Lower lobe of right lung (tissue), 2 donors: ENCODE results near the gene SMIM30. TPM values are rescaled to one million over a fixed set of nuclear protein-coding genes. Genes with fewer than 3 reads are reported as not detected.

ENCODE experiments used
- ATAC-seq, 2 donors: fragments of 200-7000 bp; cut with Tn5 transposase; one replicate each; pipeline ENCODE4 v1.9.1; 2020 to 2022; ENCODE audit warnings: mild to moderate bottlenecking in 2 of 2, moderate library complexity in 2 of 2
- DNase-seq: peaks from one replicate; pipeline ENCODE4 v3.0.0-alpha.2; 2020
- H3K27ac ChIP-seq: fragments of 200-600 bp; one replicate; pipeline ENCODE4 v1.8.0; 2022
- H3K27me3 ChIP-seq: fragments of 200-600 bp; one replicate; pipeline ENCODE4 v1.8.0; 2022; ENCODE audit warnings: low read depth
- H3K36me3 ChIP-seq: fragments of 200-600 bp; one replicate; pipeline ENCODE4 v1.8.0; 2022; ENCODE audit warnings: mild to moderate bottlenecking
- H3K4me1 ChIP-seq: fragments of 200-600 bp; one replicate; pipeline ENCODE4 v1.8.0; 2022
- H3K4me3 ChIP-seq: fragments of 200-600 bp; one replicate; pipeline ENCODE4 v1.8.0; 2022; ENCODE audit warnings: mild to moderate bottlenecking
- H3K9me3 ChIP-seq: fragments of 200-600 bp; one replicate; pipeline ENCODE4 v1.8.0; 2022
- intact Hi-C: fragments of 100-400 bp; cut with DNase I; formaldehyde crosslinking; loops from one replicate; pipeline ENCODE4 v1.11.0; 2022
- total RNA-seq: library from RNA; stranded (reverse); fragmentation: NEBNext Ultra II Directional; extraction: Animal tissue kit (Norgen Biotek cat#: 25700); gene quantifications from one replicate; pipeline ENCODE4 v1.2.1, GENCODE V29; 2021
- TF ChIP-seq, protein P1 (sequence below): fragments of 200-600 bp; IDR thresholded peaks from one replicate; pipeline ENCODE4 v1.8.0; 2022; ENCODE audit warnings: antibody characterized with exemption, mild to moderate bottlenecking
- donor health status: DM: no; HTN: yes; CAD: no; lungs with severe emphysema.

Gene SMIM30
- total RNA-seq, 1 donor from 2014 or later = 55.6 TPM

DNA sequence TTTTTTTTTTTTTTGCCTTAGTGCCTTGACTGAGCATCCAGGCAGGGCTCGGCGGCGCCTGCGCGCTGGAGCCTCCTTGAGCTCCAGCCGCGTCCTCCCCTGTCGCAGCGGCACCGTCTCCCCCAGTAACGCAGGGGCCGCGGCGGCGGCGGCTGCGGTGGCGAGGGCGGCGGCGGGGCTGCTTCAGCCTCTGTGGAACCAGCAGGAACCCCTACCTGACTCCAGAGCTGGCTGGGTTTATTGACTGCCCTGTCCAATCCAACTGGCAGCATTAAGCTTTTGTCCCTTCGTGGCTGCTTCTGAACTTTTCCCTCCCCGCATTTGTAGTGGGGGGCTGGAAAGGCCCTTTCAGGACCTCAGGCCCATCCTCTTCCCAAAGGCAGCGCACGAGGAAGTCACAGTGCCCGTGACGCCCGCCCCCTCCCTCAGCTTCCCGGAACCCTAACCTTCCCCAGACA lies 31.9 kb downstream of the SMIM30 start, which contains the start of gene GPR85:
Gene GPR85, minus strand, starts transcription at position 397 of the 458 bp plus-strand sequence. CDS start 2,106 bp downstream, outside the sequence.
- TF ChIP-seq, protein P1, sequence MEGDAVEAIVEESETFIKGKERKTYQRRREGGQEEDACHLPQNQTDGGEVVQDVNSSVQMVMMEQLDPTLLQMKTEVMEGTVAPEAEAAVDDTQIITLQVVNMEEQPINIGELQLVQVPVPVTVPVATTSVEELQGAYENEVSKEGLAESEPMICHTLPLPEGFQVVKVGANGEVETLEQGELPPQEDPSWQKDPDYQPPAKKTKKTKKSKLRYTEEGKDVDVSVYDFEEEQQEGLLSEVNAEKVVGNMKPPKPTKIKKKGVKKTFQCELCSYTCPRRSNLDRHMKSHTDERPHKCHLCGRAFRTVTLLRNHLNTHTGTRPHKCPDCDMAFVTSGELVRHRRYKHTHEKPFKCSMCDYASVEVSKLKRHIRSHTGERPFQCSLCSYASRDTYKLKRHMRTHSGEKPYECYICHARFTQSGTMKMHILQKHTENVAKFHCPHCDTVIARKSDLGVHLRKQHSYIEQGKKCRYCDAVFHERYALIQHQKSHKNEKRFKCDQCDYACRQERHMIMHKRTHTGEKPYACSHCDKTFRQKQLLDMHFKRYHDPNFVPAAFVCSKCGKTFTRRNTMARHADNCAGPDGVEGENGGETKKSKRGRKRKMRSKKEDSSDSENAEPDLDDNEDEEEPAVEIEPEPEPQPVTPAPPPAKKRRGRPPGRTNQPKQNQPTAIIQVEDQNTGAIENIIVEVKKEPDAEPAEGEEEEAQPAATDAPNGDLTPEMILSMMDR = no peak
- intact Hi-C loops = no loop called here
- DNase-seq (peak; percentile 68), ATAC-seq (peak; percentile 91 to 93)
- H3K27me3 ChIP-seq = peaks cover 9% of the 10 kb centered on the region
- no peaks in the 10 kb centered on the region for H3K9me3 ChIP-seq
- H3K4me1 ChIP-seq = no peaks in the 10 kb centered on the region
- H3K27ac ChIP-seq = peak within 1 kb of the TSS; percentile 36
- no peaks in the 10 kb centered on the region for H3K36me3 ChIP-seq
- H3K4me3 ChIP-seq = peak within 1 kb of the TSS; percentile 55

DNA sequence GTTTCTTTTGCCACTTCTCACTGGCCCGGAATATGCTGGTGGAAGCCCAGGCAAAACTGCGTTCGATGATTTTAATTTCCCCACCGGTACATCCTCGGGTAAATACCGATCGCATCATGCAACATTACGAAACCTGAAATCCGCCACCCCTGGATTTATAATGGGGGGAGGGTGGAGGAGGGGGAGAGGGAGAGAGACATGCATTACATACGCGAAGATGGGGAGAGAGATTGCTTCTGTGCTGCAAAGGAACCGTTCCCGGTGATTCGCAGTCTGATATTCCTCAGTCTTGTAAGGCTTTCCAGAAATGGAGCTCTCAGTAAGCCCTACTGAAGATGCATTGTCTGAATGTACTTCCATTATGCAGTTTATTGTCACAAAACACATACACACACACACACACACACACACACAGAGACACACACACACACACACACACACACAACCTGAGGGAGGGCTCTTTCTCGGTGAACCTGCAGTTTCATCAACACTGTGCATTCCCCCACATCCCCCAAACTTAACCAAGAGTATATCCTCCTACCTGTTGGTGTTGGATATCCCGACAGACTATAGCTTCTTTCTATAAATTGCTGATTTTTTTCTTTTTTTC lies 32.5 kb downstream of the SMIM30 start:
- TF ChIP-seq, protein P1 = no peak
- no peak for DNase-seq
- intact Hi-C loops = no loop called here
- Histone ChIP-seq H3K4me1 (no peaks in the 10 kb centered on the region), H3K27me3 (peaks cover 9% of the 10 kb centered on the region), H3K27ac (no peak overlapping the region), H3K4me3 (peak overlapping the region; percentile 55), H3K9me3 (no peaks in the 10 kb centered on the region), H3K36me3 (no peaks in the 10 kb centered on the region)
- peak; percentile 20 to 46 for ATAC-seq

DNA sequence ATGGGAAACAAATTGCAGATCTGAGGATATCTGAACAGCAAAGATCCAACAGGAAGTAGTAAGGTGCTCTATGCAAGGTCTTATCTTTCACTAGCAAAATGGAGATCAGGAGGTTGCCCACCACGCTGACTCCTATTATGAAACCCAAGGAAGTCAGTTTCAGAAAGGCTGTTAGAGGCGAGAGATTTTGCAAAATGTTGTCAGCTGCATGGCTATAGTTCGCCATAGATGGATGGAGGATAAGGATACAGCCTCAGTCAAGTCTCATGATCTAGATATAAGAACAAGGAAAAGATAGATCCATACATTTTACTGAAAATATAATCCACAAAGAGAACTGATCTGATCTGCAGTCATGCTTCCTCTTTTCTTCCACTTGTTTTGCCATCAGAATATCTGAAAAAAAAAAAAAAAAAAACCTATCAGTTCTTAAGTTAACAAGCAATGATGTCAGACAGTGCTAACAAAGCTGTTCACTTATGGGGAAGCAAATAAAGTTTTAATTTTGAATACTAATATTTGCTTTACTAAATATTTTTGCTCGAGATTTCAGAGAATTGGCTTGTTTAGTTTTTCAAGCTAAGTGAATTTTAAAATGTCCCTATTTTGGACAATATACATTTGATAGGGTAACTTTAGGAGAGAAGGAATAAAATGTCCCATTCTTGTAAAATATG lies 33.7 kb downstream of the SMIM30 start:
- H3K4me1 ChIP-seq = no peaks in the 10 kb centered on the region
- TF ChIP-seq, protein P1 = no peak
- ATAC-seq (no peak), DNase-seq (no peak)
- no peaks in the 10 kb centered on the region for H3K9me3 ChIP-seq
- H3K27ac ChIP-seq = no peak overlapping the region
- no peak overlapping the region for H3K4me3 ChIP-seq
- no peaks in the 10 kb centered on the region for H3K36me3 ChIP-seq
- intact Hi-C loops = no loop called here
- H3K27me3 ChIP-seq = peaks cover 9% of the 10 kb centered on the region

DNA sequence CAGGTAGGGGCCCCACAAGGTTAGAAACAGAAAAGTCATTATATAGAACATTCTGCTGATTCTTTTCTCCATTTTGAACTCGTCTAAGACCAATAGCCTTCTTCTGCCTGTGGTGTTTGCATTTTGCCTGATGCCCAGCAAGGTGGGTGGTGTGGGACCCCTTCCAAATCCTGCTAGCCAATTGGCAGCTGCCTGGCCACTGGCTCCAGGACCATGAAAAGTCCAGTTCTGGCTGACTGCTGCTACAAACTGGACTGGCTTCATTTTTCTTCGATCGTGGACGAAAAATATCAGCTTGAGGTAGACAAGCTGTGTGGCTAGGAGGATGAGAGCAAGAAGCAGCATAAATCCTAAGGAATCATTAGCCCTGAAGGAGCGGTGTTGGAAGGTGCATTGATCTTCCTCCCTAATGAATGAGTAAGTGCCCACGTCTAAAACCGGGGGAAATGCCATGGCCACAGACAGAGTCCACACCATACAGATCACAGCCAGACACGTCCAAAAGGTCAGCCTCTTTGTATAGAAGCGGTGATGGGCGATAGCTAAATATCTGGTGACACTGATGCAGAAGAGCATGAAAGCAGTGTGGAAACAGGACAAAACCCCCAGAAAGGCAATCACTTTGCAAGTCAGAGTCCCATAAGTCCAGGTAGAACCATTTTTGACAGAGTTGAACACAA lies 34.4 kb downstream of the SMIM30 start:
- peaks cover 9% of the 10 kb centered on the region for H3K27me3 ChIP-seq
- no peaks in the 10 kb centered on the region for H3K4me1 ChIP-seq
- ATAC-seq (no peak), DNase-seq (no peak)
- no peak overlapping the region for H3K4me3 ChIP-seq
- no peak overlapping the region for H3K27ac ChIP-seq
- intact Hi-C loops = no loop called here
- H3K36me3 ChIP-seq = no peaks in the 10 kb centered on the region
- no peaks in the 10 kb centered on the region for H3K9me3 ChIP-seq
- TF ChIP-seq, protein P1 = no peak

DNA sequence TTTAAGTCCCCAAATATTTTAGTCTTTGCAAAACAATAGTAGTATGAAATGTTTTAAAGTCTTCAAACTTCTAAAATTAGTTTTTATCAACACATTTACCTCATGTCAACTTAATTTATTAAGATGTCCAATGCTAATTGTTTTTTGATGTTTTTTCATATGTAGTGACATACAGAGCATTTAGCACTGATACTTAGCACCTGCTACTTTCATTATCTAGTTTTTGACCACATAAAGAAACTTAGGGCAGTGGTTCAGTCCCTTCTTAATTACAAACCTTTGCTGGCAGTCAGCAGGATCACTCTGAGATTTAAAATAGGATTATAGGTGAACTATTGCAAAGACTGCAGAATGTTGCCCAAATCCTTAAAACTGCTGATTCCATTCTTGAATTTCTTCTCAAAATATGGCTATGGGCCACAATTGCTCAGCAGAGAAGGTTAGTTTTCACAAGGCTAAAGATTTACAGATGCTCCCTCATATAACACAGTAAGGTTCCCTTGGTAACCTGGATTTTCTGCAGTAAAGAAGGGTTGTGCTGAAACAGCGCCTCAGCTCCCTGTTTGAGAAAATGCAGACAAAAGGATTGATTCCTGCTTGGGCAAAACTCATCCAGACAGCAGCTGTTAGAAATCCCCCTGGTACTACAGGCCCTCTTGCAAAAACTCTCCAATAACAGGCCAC lies 35.1 kb downstream of the SMIM30 start:
- Histone ChIP-seq H3K9me3 (no peaks in the 10 kb centered on the region), H3K4me1 (no peaks in the 10 kb centered on the region), H3K36me3 (no peaks in the 10 kb centered on the region), H3K27ac (no peak overlapping the region), H3K4me3 (no peak overlapping the region), H3K27me3 (peaks cover 9% of the 10 kb centered on the region)
- DNase-seq (no peak), ATAC-seq (no peak)
- intact Hi-C loops = no loop called here
- TF ChIP-seq, protein P1 = no peak
